A549 (cell line): ENCODE data around the gene TREM1. TPM values are rescaled to one million over a fixed set of nuclear protein-coding genes. Genes with fewer than 3 reads are reported as not detected.

Experiments used
- ATAC-seq, 2 experiments: fragments of 200-7000 bp in 1 of 2; fragments of >200 bp in 1 of 2; cut with Nextera tagmentation in 1 of 2; cut with Tn5 transposase in 1 of 2; 3 replicates each; pipeline versions ENCODE4 v1.8.0 to v1.9.1; 2018 to 2020; ENCODE audit warnings: mild to moderate bottlenecking in 1 of 2, moderate library complexity in 1 of 2
- CTCF ChIA-PET: fragments of 300-600 bp; sonication (Branson Sonifier 250); formaldehyde crosslinking; extraction: SDS; loops from one replicate; lab custom pipeline; 2021; ENCODE audit warnings: antibody characterized with exemption, inconsistent platforms; lab: Yijun Ruan, JAX
- POLR2A ChIA-PET: fragments of 350-600 bp; formaldehyde crosslinking; extraction: SDS; loops from one replicate; lab custom pipeline; 2021; ENCODE audit warnings: antibody characterized with exemption, inconsistent platforms; lab: Yijun Ruan, JAX
- DNase-seq, 2 experiments: peaks; one replicate each; pipeline versions ENCODE4 v3.0.0 to v3.0.0-alpha.2; 2011 to 2016; ENCODE audit warnings: low read depth in 1 of 2, low spot score in 1 of 2
- FAIRE-seq: peaks from 2 replicates; lab custom pipeline; 2011; peaks lifted over from hg19 to GRCh38; lab: Jason Lieb, UNC
- H3K27ac ChIP-seq, 2 experiments: fragments of >200 bp; sonication (Bioruptor Twin); formaldehyde crosslinking; 3 replicates each; pipeline ENCODE4 v1.5.1; 2016 to 2017
- H3K4me1 ChIP-seq: fragments of >200 bp; sonication (Bioruptor Twin); formaldehyde crosslinking; 3 replicates; pipeline ENCODE4 v1.6.1; 2016
- H3K4me2 ChIP-seq: fragments of >200 bp; sonication (Bioruptor Twin); formaldehyde crosslinking; 3 replicates; pipeline ENCODE4 v1.6.1; 2016
- H3K4me3 ChIP-seq: fragments of >200 bp; sonication (Bioruptor Twin); formaldehyde crosslinking; 3 replicates; pipeline ENCODE4 v1.5.1; 2016
- H3K9me3 ChIP-seq: fragments of >200 bp; sonication (Bioruptor Twin); formaldehyde crosslinking; 3 replicates; pipeline ENCODE4 v1.6.1; 2016
- ATOH8 ChIP-seq: fragments of 250-450 bp; sonication (Bioruptor Pico); IDR thresholded peaks from 2 replicates; pipeline ENCODE4 v1.5.0; 2020; ENCODE audit warnings: low read depth, mild to moderate bottlenecking, moderate library complexity
- BHLHE40 ChIP-seq: IDR thresholded peaks from 2 replicates; pipeline ENCODE4 v1.6.1; 2012; ENCODE audit warnings: low read depth, low read length, inconsistent platforms
- CHD4 ChIP-seq: fragments of 200-600 bp; sonication (generic); IDR thresholded peaks from 2 replicates; pipeline ENCODE4 v1.6.1; 2016; ENCODE audit warnings: antibody characterized with exemption, mild to moderate bottlenecking, borderline replicate concordance
- CTCF ChIP-seq: fragments of >200 bp; sonication (Bioruptor Twin); formaldehyde crosslinking; IDR thresholded peaks from 3 replicates; pipeline ENCODE4 v1.5.1; 2016
- EHF ChIP-seq: fragments of 250-450 bp; sonication (Bioruptor Pico); IDR thresholded peaks from 2 replicates; pipeline ENCODE4 v1.5.0; 2020; ENCODE audit warnings: mild to moderate bottlenecking
- FOSL2 ChIP-seq, 2 experiments: fragments of 450-650 bp in 1 of 2; fragments of >200 bp in 1 of 2; sonication (Bioruptor Twin) in 1 of 2; formaldehyde crosslinking; IDR thresholded peaks; 2 replicates each; pipeline versions ENCODE4 v1.5.0 to v1.6.1; 2016 to 2020; ENCODE audit warnings: mild to moderate bottlenecking in 1 of 2, moderate library complexity in 1 of 2
- HOXA7 ChIP-seq: fragments of 250-450 bp; sonication (Bioruptor Pico); IDR thresholded peaks from 2 replicates; pipeline ENCODE4 v1.5.0; 2020; ENCODE audit warnings: mild to moderate bottlenecking, moderate library complexity
- HOXB5 ChIP-seq: fragments of 250-450 bp; sonication (Bioruptor Pico); IDR thresholded peaks from 2 replicates; pipeline ENCODE4 v1.5.0; 2020; ENCODE audit warnings: mild to moderate bottlenecking, moderate library complexity
- JUN ChIP-seq, 2 experiments: fragments of >200 bp; sonication (Bioruptor Twin); formaldehyde crosslinking; IDR thresholded peaks; 2 replicates in 1 of 2; 3 replicates in 1 of 2; pipeline ENCODE4 v1.6.1; 2016 to 2017
- MAX ChIP-seq: IDR thresholded peaks from 2 replicates; pipeline ENCODE4 v1.6.1; 2012
- MYC ChIP-seq: IDR thresholded peaks from 2 replicates; pipeline ENCODE4 v1.6.1; 2012; ENCODE audit warnings: mild to moderate bottlenecking, inconsistent platforms, low read length, improper control_type of control experiment, borderline replicate concordance
- NFE2L2 ChIP-seq: fragments of 150-350 bp; conservative IDR thresholded peaks from 2 replicates; pipeline ENCODE4 v1.6.1; 2014; ENCODE audit warnings: low read length
- PHF8 ChIP-seq: fragments of 200-600 bp; sonication (generic); IDR thresholded peaks from 2 replicates; pipeline ENCODE4 v1.6.1; 2016; ENCODE audit warnings: low read depth, mild to moderate bottlenecking, antibody characterized with exemption, moderate library complexity, borderline replicate concordance
- POLR2A ChIP-seq: IDR thresholded peaks from 2 replicates; pipeline ENCODE4 v1.6.1; 2012; ENCODE audit warnings: mild to moderate bottlenecking, low read length
- POLR2AphosphoS2 ChIP-seq: conservative IDR thresholded peaks from 2 replicates; pipeline ENCODE4 v1.6.1; 2012; ENCODE audit warnings: low read length, improper control_type of control experiment, inconsistent platforms
- RARB ChIP-seq: fragments of 250-450 bp; sonication (Bioruptor Pico); IDR thresholded peaks from 2 replicates; pipeline ENCODE4 v1.8.0; 2021; ENCODE audit warnings: mild to moderate bottlenecking, moderate library complexity
- RFX5 ChIP-seq: fragments of 450-650 bp; IDR thresholded peaks from 2 replicates; pipeline ENCODE4 v1.7.1; 2014; ENCODE audit warnings: antibody characterized with exemption, mild to moderate bottlenecking, moderate library complexity
- TFCP2L1 ChIP-seq: fragments of 250-450 bp; sonication (Bioruptor Pico); IDR thresholded peaks from 2 replicates; pipeline ENCODE4 v1.5.0; 2021; ENCODE audit warnings: mild to moderate bottlenecking
- TP53 ChIP-seq: fragments of 250-450 bp; sonication (Bioruptor Pico); IDR thresholded peaks from 2 replicates; pipeline ENCODE4 v1.5.0; 2021; ENCODE audit warnings: mild to moderate bottlenecking, moderate library complexity
- ZFP36 ChIP-seq: fragments of 450-650 bp; IDR thresholded peaks from 2 replicates; pipeline ENCODE4 v1.6.1; 2014; ENCODE audit warnings: borderline replicate concordance; ENCODE audit not compliant: partially characterized antibody
- ZNF302 ChIP-seq: fragments of 250-450 bp; sonication (Bioruptor Pico); IDR thresholded peaks from 2 replicates; pipeline ENCODE4 v1.9.0; 2021; ENCODE audit warnings: inconsistent platforms, mild to moderate bottlenecking, moderate library complexity
- WGBS: methylation state at CpG from one replicate; pipeline ENCODE4 v1.1.6; 2017; ENCODE audit errors: missing lambda C conversion rate; 5-methylcytosine and 5-hydroxymethylcytosine counted together
- polyA plus RNA-seq, 4 experiments: library from polyadenylated mRNA; depleted of rRNA in 3 of 4; stranded (reverse); fragments of >200 nt; fragmentation: RNase III in 1 of 4; extraction: RNeasy Plus Mini Kit Qiagen cat#74134 plus additional on column Dnase treatment in 1 of 4; gene quantifications; 2 replicates in 3 of 4; 3 replicates in 1 of 4; pipeline ENCODE4 v1.2.3, GENCODE V29; 2011 to 2017
- TF ChIP-seq, protein P1 (sequence below): fragments of 250-450 bp; sonication (Bioruptor Pico); IDR thresholded peaks from 2 replicates; pipeline ENCODE4 v1.5.0; 2021; ENCODE audit warnings: mild to moderate bottlenecking, moderate library complexity, borderline replicate concordance
- TF ChIP-seq, protein P2 (sequence below): fragments of 200-600 bp; sonication (generic); IDR thresholded peaks from 2 replicates; pipeline ENCODE4 v1.6.1; 2016; ENCODE audit warnings: antibody characterized with exemption, mild to moderate bottlenecking, moderate library complexity

The TREM1 gene
- polyA plus RNA-seq, 2 of the 4 experiments (the other 2 are of a cell fraction) = not detected

DNA sequence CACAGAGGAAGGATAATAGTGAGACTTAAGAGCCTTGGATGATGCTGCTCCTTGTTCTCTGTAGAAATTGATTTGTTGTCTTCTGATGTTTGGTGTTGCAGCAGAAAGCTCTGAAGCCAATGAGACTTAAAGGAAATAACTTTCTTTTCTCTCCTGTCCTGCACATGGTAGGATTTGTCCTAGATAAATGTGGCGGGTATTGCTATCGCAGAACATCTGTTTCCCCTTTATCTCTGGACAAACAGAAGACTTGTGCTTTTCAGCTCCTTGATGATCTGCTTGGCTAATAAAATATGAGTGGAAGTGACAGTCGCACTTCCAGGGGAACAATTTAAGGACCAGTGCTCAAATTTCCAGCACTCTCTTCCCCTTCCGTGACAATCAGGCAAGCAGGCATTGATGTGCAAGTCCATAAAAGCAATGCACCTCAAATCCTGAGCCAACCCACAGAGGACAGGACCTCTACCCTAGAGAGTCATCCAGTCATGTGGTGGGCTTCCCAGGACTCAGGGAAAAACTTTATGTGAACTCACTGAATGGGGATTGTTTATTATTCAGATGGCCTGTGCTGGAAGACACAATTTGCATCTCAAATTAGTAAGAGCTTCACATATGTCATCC is 39.1 kb upstream of the TREM1 start (continued):
- TF ChIP-seq NFE2L2 (no peak), EHF (CRISPR knock-in tag) (no peak), ZFP36 (no peak), CHD4 (no peak), ZNF302 (CRISPR knock-in tag) (no peak), MYC (no peak), POLR2AphosphoS2 (no peak)

DNA sequence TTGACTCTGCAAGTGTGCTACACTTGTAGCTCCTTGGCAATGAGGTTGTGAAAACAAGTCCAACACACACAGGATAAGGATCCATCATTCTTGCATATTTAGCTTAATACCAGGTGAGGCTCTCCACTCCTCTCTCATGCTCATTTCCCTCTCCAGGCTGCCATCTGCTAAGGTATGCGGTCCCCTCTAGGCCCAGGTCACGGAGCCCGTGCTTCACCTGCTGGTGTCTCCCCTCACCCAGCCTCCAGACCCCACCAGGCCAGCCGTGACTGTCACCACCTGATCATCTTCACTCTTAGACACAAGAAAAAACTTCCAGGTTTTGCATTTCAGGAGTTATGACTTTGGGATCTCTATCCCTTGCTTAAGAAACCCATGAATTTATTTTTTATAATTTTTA is 34.7 kb upstream of the TREM1 start:
- TF ChIP-seq FOSL2 (IDR thresholded peaks at IDR 0.05) (no peak), FOSL2 (CRISPR knock-in tag; IDR thresholded peaks at IDR 0.05) (no peak), PHF8 (no peak), ATOH8 (CRISPR knock-in tag) (no peak), MAX (no peak), TP53 (CRISPR knock-in tag) (no peak), EHF (CRISPR knock-in tag) (no peak), CHD4 (no peak), BHLHE40 (no peak), TFCP2L1 (no peak)
- TF ChIP-seq, protein P1, sequence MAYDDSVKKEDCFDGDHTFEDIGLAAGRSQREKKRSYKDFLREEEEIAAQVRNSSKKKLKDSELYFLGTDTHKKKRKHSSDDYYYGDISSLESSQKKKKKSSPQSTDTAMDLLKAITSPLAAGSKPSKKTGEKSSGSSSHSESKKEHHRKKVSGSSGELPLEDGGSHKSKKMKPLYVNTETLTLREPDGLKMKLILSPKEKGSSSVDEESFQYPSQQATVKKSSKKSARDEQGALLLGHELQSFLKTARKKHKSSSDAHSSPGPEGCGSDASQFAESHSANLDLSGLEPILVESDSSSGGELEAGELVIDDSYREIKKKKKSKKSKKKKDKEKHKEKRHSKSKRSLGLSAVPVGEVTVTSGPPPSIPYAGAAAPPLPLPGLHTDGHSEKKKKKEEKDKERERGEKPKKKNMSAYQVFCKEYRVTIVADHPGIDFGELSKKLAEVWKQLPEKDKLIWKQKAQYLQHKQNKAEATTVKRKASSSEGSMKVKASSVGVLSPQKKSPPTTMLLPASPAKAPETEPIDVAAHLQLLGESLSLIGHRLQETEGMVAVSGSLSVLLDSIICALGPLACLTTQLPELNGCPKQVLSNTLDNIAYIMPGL (CRISPR knock-in tag) = no peak
- TF ChIP-seq, all 56 proteins: peak for 0
- POLR2A ChIA-PET = interaction anchor here (0.8 kb wide), 1 partner anchor 249 kb away, joined by 4 read pairs; the partner anchor contains the start of genes NFYA and OARD1

DNA sequence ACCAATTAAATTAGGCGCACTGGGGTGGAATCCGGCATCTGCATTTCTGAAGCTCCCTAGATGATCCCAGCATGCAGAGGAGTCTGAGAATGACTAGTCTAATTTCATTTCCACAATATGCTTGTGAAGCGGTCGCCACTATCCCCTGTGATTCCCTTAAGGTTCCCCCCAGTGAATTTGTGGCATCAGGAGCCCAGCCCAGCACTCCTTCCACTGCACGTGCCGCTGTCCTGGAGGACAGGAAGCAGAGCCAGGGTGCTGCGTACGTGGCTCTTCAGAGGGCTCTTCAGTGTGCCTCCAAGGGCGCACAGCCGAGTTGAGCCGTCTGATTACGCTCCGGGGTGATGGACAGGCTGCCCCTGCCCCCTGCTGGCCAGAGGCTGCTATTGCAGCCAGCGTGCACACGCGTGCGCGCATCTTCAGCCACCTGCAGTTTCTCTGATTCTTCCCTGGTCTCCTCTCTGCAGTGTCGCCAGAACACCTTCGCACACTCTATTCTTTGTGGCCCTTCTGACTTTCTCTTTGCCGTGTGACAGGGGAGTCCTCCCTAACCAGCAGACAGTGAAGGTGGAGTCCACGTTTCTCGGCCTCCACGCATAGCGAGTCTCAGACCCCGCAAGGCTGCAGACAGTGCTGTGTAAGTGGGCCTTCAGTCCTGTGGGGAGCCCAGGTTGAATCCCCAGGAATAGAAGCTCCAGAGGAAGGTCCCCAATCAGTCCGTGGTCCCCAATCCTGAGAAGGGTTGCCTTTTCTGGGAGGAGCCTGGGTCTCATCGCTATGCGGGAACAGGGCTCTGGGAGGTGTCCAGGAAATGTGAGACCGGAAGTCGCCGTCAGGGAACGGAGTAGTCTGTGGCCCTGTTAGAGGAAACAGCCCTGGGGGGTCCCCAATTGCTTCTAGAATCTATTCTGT is 32.4 kb upstream of the TREM1 start:
- Histone ChIP-seq H3K4me1 (peaks cover 18% of the 10 kb centered on the region), H3K4me3 (peak overlapping the region; percentile 33; the same call in 1 of the 3 replicates), H3K4me2 (peak overlapping the region; percentile 81), H3K27ac (peak overlapping the region; percentile 39 to 80; a peak in 4 of 6 replicates), H3K9me3 (no peaks in the 10 kb centered on the region)
- CTCF ChIA-PET = interaction anchor here (0.6 to 6.8 kb wide), 12 partner anchors 9 to 364 kb away, joined by 3 to 92 read pairs (median 6); no protein-coding TSS in a partner anchor
- FAIRE-seq = no peak
- 43% methylated on average over 28 of the region's 33 CpGs for WGBS
- POLR2A ChIA-PET = no interaction called here
- DNase-seq = peak; percentile 48 to 81
- ATAC-seq = peak; percentile 88 to 94
- TF ChIP-seq TP53 (CRISPR knock-in tag) = no peak
- no peak for TF ChIP-seq JUN (IDR thresholded peaks at IDR 0.05)
- no peak for TF ChIP-seq HOXA7 (CRISPR knock-in tag)
- no peak for TF ChIP-seq TFCP2L1
- no peak for TF ChIP-seq RARB
- peak; percentile 74 for TF ChIP-seq CTCF
- TF ChIP-seq HOXB5 = no peak
- no peak for TF ChIP-seq NFE2L2
- TF ChIP-seq MYC = no peak
- TF ChIP-seq, protein P2, sequence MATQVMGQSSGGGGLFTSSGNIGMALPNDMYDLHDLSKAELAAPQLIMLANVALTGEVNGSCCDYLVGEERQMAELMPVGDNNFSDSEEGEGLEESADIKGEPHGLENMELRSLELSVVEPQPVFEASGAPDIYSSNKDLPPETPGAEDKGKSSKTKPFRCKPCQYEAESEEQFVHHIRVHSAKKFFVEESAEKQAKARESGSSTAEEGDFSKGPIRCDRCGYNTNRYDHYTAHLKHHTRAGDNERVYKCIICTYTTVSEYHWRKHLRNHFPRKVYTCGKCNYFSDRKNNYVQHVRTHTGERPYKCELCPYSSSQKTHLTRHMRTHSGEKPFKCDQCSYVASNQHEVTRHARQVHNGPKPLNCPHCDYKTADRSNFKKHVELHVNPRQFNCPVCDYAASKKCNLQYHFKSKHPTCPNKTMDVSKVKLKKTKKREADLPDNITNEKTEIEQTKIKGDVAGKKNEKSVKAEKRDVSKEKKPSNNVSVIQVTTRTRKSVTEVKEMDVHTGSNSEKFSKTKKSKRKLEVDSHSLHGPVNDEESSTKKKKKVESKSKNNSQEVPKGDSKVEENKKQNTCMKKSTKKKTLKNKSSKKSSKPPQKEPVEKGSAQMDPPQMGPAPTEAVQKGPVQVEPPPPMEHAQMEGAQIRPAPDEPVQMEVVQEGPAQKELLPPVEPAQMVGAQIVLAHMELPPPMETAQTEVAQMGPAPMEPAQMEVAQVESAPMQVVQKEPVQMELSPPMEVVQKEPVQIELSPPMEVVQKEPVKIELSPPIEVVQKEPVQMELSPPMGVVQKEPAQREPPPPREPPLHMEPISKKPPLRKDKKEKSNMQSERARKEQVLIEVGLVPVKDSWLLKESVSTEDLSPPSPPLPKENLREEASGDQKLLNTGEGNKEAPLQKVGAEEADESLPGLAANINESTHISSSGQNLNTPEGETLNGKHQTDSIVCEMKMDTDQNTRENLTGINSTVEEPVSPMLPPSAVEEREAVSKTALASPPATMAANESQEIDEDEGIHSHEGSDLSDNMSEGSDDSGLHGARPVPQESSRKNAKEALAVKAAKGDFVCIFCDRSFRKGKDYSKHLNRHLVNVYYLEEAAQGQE = no peak
- TF ChIP-seq POLR2A = no peak
- no peak for TF ChIP-seq RFX5

More for the DNA sequence above, 34.7 kb upstream of the TREM1 start:
- H3K27ac ChIP-seq = peak overlapping the region; percentile 59 to 80
- peaks cover 18% of the 10 kb centered on the region for H3K4me1 ChIP-seq
- H3K4me2 ChIP-seq = peak overlapping the region; percentile 47; the same call in 2 of the 3 replicates
- DNase-seq (no peak), ATAC-seq (no peak), FAIRE-seq (no peak)
- WGBS = 86% methylated on average over 4 of the region's 4 CpGs
- no peak overlapping the region for H3K4me3 ChIP-seq
- CTCF ChIA-PET = interaction anchor here (0.9 to 6.8 kb wide), 6 partner anchors 11 to 466 kb away, joined by 3 to 92 read pairs (median 4); partner anchors contain the start of gene TOMM6
- H3K9me3 ChIP-seq = no peaks in the 10 kb centered on the region
